HL-60 (cell line): ENCODE data around the gene POLRMT.
A peak's percentile ranks its signal among the peaks of the same experiment; 100 is the strongest.
"Not testable (repeated sequence)": the region's sequence is repeated elsewhere in the genome, so short reads cannot be mapped to it uniquely, and the experiment has no call there.

Source experiments
- DNase-seq, 2 experiments: peaks; one replicate each; pipeline ENCODE4 v3.0.0-alpha.2; 2010 to 2020; ENCODE audit warnings: low read depth in 1 of 2, low spot score in 1 of 2
- H3K27ac ChIP-seq: fragments of 250-450 bp; sonication (Bioruptor Pico); replicated peaks from 2 replicates; pipeline ENCODE4 v1.5.1; 2020; ENCODE audit warnings: mild to moderate bottlenecking, moderate library complexity
- H3K27me3 ChIP-seq: fragments of 250-450 bp; sonication (Bioruptor Pico); 2 replicates; pipeline ENCODE4 v1.5.1; 2021; ENCODE audit warnings: mild to moderate bottlenecking, moderate library complexity; ENCODE audit not compliant: insufficient read depth, poor library complexity, severe bottlenecking
- H3K4me3 ChIP-seq: replicated peaks from 2 replicates; pipeline ENCODE4 v1.5.1; 2011; ENCODE audit warnings: mild to moderate bottlenecking, control low read depth, low read length; ENCODE audit not compliant: insufficient read depth
- CTCF ChIP-seq: IDR thresholded peaks from one replicate; pipeline ENCODE4 v1.5.1; 2011; ENCODE audit warnings: low read length, control low read depth, inconsistent platforms; ENCODE audit not compliant: insufficient read depth
- GABPA ChIP-seq: IDR thresholded peaks from 2 replicates; pipeline ENCODE4 v1.6.1; 2012; ENCODE audit warnings: low read depth
- POLR2AphosphoS5 ChIP-seq: IDR thresholded peaks from 2 replicates; pipeline ENCODE4 v1.6.1; 2012; ENCODE audit warnings: low read depth
- REST ChIP-seq: IDR thresholded peaks from 2 replicates; pipeline ENCODE4 v1.6.1; 2012; ENCODE audit warnings: low read depth; ENCODE audit not compliant: insufficient replicate concordance
- SPI1 ChIP-seq: IDR thresholded peaks from 2 replicates; pipeline ENCODE4 v1.6.1; 2012; ENCODE audit warnings: low read depth, mild to moderate bottlenecking, borderline replicate concordance

POLRMT gene

GRCh38 chr19:674282-675151, 41.2 kb upstream of the POLRMT start:
- H3K27ac ChIP-seq: no peak overlapping the region
- TF ChIP-seq GABPA: no peak
- TF ChIP-seq CTCF: no peak
- TF ChIP-seq POLR2AphosphoS5: no peak
- TF ChIP-seq SPI1: no peak
- TF ChIP-seq REST: no peak
- DNase-seq: no peak

GRCh38 chr19:670609-671075, 37.3 kb upstream of the POLRMT start:
- peaks cover 6% of the 10 kb centered on the region for H3K27me3 ChIP-seq
- TF ChIP-seq CTCF (no peak), POLR2AphosphoS5 (no peak), GABPA (no peak), REST (no peak)
- no peak for DNase-seq
- no peak overlapping the region for H3K27ac ChIP-seq
- H3K4me3 ChIP-seq: no peak overlapping the region

More at GRCh38 chr19:674282-675151, 41.2 kb upstream of the POLRMT start:
- peaks cover 14% of the 10 kb centered on the region for H3K27me3 ChIP-seq
- no peak overlapping the region for H3K4me3 ChIP-seq

- peak in 1 of 2 experiments; percentile 54 for DNase-seq
- not testable (repeated sequence) for H3K27me3 ChIP-seq, H3K4me3 ChIP-seq, H3K27ac ChIP-seq
These were observed 35.5 kb upstream of the POLRMT start for GRCh38 chr19:668675-669434.

GRCh38 chr19:666985-667573, 33.7 kb upstream of the POLRMT start:
- H3K4me3 ChIP-seq, H3K27ac ChIP-seq, DNase-seq, H3K27me3 ChIP-seq: not testable (repeated sequence)
